ELR (cell line): ENCODE data around the gene HTR5A.
A peak's percentile ranks its signal among the peaks of the same experiment; 100 is the strongest.

ENCODE experiments used
- DNase-seq: peaks from one replicate; pipeline ENCODE4 v3.0.0-alpha.2; 2015; ENCODE audit warnings: low read depth

The HTR5A gene

DNA sequence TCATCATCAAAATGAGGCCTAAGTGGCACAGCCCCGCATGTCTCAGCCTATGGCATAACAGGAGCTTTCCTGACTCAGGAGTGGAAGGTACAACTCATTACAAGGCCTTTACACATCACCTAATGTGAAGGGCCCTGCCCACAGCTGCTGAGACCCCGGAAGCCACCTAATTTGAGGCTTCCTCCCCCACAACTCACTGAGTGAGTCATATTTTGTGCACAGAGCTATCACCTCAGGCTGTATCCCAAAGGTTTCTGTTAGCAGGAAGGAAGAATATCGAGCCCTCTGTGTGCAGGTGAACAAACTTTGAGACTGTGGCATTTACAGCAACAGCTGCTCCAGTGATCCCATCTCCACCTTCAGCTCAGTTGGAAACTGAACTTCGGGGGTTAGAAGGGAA is 20.6 kb downstream of the HTR5A start:
- DNase-seq = peak; percentile 19

DNA sequence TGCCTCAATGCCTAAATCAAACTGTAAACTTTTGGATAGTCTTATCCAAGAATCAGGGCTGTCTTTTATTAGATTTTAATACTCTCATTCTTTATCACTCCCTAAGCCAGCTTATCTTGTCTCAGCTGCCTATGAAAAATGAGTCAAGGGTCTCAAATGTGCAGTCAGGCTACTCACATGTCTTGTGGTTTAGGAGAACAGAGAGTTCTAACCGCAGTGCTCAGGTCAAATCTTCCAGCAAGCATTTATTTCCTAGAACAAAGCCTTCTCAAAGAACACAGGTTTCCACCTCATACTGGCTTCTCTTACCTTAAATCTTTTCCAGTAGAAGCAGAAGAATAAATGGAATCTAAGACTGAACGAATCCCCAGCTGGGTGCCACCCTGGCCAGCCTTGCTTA is 23.5 kb downstream of the HTR5A start:
- DNase-seq = peak; percentile 5

DNA sequence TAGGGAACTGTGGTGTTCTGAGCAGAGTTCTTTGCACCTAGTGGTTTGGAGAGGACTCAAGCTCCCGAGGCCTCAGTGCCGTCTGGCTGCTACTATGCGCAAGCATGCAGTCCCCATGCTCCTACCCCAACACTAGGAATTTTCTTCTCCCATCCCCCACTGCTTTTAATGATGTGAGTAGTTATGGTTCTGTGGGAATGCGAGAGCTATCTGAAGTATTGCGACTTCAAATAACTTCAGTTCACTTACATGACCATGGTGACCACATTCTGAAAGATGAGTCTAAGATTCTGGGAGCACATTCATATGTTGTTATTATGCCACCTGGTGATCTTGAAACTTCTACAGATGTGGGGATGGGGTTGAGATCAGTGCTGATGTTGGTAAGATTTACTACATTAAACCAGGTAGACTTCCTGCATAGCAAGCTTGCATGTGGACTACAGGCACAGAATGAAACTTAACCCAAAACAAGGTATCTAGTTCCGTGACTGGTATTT is 24.6 kb downstream of the HTR5A start:
- no peak for DNase-seq

DNA sequence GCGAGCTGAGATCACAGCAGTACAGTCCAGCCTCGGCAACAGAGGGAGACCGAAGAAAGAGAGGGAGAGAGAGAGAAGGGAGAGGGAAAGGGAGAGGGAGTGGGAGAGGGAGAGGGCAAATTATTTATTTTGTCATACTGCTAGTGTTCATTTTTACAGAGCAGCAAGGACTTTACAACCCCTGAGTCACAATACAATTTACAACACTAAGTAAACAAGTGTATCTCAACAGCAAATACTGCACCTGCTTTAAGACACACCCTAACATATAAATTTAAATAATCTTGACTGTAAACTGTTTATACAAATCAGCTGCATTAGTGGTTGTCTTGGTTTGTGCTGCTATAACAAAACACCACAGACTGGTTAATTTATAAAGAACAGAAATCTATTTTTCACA is 27.2 kb downstream of the HTR5A start:
- DNase-seq = no peak

DNA sequence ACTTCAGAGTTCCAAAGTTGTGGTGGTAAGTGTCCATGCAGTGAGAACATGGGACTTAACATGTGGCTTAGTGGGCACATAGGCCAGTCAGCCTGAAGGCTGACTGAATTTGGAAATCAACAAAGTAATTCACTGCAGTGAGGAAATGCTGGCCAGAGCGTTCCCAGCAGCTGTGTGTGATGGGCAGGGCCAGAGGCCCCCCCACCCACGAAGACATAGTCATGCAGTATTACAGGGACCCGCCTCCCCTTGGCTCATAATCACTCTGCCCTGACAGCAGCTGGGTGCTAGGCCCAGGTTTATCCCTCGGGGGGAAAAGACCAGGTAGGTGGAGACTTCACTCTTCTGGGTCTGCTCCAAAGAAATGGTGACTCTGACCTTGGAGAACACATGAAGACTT is 33.7 kb downstream of the HTR5A start:
- DNase-seq = no peak

DNA sequence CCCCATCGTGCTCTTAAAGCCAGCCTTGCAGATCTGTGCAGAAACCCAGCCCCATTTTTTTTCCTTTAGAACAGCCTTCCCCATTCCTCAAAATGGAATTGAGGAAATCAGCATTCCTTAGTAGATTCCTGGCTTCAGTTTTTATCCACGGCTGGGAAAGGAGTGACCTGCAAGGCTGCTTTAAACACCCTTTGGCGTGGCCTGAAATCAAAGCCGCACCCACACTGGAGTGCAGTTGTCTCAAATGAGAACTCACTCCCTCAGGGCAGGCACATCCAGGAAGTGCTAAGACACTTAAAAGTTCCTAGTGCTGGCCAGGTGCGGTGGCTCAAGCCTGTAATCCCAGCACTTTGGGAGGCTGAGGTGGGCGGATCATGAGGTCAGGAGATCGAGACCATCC is 34.8 kb downstream of the HTR5A start:
- DNase-seq = no peak

DNA sequence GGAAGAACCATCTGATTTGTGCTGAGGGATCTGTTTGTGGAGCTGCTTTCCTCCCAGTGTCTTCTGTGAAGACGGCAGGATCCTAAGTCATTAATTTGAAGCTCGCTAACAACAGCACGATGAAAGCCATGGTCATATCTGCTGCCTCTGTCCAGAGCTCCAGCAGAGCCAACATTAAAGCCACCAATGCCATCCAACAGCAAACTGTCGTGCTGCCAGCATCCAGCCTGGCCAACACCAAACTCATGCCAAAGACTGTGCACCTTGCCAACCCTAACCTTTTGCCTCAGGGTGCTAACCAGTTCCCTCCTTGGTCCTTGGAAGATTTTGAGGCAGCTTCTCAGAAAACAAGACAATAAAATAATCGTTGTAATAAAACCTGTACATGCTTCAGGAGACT is 36.2 kb downstream of the HTR5A start:
- no peak for DNase-seq

DNA sequence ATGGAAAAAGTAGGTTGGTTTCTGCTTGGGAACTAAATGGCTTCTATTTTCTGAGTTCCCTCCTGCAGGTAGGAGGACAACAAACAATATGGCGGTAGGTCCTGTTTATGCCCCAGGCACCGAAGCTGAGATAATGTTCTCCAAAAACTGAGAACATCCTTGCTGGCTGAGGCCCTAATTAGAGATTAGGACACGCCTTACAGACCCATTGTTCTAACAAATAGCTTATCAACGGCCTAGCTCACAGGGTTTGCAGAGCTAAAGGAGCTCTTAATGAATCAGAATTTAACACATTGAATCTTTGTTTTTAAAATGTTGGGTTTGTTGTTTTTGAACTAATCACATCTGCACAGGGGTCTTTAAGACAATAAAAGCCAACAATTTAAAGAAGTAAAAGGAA is 37.0 kb downstream of the HTR5A start:
- no peak for DNase-seq

DNA sequence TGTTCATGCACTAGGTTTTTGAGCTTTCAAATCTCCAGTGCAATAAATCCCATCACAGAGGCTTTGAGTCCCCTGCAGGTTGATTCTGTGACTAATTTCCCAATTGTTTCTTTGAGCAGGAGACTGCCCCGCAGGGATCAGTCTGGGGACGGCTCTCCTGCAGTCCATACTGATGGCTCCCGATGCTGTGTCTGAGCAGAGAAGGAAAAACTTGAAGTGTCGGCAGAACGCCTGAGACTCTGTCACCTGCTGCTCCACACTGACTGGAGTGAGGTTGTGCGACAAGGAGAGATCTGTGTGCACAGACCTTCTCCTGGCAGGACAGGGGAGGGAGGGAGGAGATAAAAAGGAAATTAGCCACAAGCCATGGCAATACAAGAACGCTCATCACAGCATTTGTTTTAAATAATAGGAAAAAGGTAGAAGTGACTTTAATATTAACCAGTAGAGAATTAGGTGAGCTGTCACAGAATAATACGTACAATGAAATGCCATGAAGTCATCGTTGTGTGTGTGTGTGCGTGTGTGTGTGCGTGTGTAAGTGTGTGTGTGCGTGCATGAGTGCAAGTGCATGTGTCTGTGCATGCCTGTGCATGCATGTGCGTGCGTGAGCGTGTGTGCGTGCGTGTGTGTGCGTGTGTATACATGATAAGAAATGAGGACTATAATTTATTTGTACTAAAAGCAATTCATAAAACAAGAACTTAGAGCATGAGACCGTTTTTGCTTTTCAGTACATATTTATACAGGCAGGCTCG is 38.2 kb downstream of the HTR5A start:
- DNase-seq = no peak

DNA sequence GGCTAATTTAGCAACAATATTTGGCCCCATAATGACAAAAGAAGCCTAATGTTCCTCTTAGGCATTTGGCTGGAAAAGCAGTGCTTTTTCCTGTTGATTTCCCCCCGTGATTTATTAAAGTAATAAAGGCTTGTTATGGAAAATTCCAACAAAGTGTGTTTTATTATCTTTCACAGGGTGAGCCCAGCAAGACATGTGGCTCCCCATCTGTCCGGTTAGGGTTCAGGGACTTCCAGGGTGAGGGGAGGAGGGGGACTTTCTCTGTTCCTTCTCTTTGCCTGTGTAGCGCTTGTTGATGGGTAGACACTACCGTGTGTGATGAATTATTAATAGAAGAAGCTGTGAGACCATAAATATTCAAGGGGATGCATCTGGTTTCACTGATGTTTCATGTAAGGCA is 39.0 kb downstream of the HTR5A start:
- no peak for DNase-seq

DNA sequence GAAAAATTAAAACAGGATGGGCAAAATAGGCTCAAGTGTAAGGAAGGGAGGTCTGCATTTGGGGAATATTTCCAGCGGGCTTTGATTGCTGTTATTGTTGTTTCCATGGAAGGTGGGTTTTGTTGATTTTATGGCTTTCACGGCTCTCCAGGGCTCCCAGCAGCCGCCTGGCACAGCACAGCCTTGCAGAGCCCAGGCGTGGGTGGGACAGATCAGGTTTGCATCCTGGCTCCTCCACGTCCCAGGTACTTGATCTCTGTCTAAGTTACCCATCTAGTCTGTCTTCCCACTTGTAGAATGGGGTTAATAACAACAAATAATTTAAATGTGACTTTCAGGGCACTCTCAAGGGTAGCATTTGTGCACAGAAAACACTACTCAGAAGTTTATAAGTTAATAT is 45.2 kb downstream of the HTR5A start:
- no peak for DNase-seq

DNA sequence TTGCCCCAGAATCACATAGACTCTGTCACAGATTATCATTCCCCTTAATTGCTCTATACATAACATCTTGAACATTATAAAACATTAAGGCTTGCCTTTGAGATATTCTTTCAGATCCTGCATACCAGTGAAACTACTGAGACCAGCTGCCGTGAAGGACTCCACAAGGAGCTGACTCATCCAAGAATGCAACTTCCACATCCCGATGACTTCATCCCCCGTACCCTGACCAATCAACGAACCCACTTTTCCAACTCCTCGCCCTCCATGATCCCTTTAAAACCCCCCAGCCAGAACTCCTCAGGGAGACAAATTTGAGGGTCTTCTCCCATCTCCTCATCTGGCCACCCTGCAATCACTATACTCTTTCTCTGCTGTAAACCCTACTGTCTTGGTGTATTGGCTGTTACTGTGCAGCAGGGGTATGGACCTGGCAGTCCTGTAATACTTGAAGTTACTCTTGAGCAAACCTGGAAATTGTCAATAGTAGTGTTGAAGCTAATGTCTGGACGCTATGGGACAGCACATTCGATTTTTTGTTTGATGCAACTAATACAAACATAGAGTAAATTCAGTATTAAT is 49.8 kb downstream of the HTR5A start:
- peak; percentile 57 for DNase-seq

DNA sequence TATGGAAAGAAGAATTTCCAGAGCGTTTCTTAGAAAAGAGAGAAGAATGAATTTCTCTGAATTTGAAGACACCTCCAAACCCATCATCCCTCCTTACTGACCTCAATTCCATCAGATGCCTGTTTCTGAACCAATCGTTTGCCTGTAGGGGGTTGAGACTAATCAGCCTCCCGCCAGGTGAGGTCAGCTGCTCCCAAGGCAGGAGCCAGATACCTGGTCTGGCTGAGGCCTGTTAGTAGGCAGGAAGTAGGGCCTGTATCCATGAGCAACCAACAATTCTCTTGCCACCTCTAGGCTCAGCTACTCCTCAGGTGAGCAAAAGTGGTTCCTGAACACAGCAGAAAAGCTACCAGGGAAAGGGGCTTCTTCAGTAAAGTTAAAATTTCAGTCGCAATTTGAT is 50.3 kb downstream of the HTR5A start:
- DNase-seq = no peak

DNA sequence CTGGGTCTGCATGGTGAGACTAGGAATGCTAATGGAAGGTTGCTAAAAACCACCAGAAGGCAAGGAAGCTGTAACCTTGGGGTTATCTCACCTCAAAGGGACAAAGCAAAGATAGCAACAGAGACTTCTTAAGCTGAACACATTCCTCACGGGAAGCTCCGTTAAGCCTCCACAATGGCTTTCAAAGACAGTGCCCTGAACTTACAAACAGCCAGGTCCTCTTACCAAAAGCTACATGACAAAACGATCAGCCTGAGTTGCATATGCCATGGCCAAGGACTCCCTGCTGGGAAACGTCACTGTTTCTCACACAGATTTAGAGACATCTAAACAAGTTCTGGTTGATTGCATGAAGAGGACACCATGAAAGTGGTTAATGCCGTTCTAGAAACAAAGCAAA is 52.7 kb downstream of the HTR5A start:
- DNase-seq = no peak

DNA sequence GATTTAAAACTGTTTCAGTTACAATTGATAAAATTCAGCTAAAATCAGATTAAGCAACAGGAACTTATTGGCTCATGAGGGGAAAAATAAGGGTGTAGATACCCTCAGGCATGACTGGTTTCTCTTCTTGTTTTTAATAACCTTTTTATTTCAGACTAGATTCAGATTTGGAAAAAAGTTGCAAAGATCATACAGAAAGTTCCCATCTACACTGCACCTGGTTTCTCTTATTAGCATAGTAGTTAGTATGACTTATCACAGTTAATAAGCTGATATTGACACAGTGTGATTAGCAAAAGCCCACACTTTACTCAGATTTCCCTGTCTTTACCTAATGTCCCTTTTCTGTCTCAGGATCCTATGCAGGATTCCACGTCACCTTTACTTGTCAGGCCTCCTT is 53.3 kb downstream of the HTR5A start:
- DNase-seq = no peak

DNA sequence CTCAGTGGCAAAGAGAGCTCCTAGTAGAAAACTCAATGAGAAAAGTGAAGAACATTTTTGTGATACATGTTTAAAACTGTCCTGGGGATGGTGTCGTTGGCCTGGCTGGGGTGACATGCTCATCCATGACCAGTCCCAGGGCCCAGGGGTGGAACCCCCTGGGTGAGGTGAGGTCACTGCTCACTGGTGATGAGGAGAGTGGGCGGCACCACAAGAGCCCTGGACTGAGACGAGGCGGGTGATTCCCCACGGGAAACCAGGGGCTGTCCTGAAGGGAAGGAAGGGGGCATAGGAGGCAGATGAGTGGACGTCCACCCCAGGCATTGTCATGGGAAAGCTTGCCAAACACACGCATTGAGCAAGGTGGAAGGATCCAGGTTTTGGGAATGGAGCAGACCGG is 54.6 kb downstream of the HTR5A start:
- no peak for DNase-seq

DNA sequence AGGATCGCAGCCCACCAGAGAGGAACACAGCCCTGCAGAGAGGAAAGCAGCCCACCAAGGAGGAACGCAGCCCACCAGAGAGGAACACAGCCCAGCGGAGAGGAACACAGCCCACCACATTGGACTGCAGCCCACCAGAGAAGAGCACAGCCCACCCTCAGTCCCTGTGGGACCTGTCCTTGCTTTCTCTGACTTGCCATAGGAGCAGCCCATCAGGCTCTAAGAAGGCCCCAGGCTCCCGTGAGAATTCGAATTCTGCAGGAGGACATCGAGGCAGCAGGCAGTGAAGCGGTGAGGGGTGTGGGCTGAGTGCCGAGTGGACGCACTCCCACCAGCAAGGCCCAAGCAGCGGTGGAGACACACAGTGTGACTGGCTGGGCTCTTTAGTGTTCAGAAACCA is 59.1 kb downstream of the HTR5A start:
- no peak for DNase-seq

DNA sequence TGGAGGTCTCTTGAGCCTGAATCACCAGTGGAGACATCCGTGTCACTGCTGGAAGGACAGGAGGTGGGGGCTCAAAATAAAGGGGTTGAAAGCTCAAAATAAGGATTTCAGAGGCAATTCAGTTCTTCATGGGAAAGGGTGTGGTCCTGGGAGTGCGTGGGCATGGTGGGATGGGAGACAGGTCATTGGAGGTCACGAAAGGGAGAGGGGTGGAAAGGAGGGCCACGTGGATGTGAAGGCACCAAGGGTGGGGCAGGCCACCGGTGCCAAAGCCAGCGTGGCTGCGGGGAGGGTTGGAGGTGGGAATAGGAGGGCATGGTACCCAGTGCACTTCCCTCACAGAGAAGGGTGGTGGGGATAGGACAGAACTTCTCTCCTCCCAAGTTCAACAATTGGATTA is 59.7 kb downstream of the HTR5A start:
- DNase-seq = no peak

DNA sequence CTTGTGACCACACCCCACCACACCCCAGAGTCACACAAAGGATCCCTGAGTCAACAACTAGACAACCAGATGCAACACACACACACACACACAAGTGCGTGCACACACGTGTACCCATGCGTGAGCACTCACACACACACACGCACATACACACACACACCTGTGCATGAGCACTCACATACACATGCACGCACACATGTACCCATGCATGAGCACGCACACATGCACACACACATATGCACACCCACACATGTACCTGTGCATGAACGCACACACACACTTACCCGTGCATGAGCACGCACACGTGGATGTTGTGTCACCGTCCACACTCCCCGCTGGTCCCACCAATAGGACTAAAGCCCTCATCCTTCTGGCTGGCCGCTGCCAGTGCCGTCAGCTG is 60.4 kb downstream of the HTR5A start:
- no peak for DNase-seq

DNA sequence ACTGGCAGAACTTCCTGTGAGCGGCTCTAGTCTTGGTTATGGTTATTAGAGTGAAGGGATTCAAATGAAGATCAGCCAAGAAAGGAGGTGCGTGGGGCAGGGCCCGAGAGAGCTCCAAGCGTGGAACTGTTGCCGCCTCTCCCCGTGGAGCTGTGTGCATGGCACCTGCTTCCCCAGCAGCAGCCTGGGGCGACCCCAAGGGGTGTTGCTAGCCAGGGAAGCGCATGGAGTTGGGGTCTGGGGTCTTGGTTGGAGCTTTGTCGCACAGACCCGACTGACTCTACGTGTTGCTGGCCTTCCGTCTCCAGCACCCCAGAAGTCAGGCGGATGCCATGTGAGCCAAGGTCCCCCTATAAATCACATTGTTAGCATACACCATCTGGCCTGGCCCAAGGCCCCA is 61.0 kb downstream of the HTR5A start:
- DNase-seq = no peak

DNA sequence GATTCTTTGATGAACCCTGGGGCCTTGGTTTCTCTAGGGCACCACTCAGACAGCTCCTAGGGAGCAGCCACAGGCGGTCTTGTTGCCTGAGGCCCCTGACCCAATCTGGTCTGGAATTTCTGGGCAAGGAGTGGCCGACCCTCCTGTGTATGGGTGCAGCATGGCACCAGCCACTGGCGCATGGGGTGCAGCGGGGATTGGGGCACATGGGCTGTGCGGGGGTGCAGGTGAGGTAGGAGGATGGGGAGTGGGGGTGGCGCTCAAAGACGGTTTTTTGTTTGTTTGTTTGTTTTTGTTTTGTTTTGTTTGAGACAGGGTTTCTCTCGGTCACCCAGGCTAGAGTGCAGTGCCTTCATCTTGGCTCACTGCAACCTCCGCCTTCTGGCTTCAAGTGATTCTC is 62.3 kb downstream of the HTR5A start:
- no peak for DNase-seq

DNA sequence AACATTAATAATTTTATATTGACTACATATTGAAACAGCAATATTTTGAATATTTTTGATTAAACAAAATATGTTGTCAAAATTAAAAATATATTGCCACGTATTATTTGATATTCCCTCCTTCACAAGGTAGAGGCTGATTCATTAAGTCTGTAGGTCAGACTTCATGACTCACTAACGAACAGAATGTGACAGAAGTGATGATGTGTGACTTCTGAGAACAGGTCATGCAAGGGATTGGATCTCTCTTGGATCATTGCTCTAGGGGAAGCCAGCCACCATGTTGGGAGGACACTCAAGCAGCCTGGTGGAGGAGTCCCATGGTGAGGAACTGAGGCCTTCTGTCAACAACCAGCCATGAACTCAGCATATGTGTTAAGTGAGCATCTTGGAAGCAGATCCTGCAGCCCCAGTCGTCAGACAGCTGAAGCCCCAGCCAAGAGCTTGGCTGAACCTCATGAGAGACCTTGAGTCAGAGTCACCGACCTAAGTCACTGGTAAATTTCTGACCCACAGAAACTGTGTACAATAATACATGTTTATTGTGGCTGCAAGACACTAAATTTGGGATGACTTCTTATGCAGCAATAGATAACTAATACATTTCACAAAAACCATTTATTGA is 66.6 kb downstream of the HTR5A start:
- peak; percentile 9 for DNase-seq
